Measurements from ENCODE around the gene RING1. TPM values are rescaled to one million over a fixed set of nuclear protein-coding genes. Genes with fewer than 3 reads are reported as not detected.

Gene RING1
- total RNA-seq, 1 experiment from 2014 or later, result 45.9 TPM

DNA sequence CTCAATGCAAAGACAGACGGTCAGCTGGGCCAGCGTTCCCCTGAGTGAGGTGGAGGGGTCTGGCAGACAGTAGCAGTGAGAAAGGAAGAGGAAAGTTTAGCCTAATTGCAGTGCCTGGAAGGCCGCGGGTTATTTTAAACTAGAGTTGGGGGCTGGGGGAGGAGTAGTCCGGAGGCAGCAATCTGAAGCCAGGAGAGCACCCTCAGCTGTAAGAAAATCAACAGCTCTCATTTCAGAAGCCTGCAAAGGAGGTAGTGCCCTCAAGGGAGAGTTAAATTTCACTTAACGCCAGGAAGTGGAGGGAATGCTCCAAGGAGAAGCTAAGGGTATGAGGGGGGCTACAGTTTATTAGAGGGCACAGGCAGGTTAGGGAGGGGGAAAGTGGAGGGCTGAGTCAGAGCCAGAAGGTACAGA is 26.9 kb downstream of the RING1 start:
- Histone ChIP-seq H3K4me1 (ENCODE audit: control insufficient read depth in 1 of 2, insufficient read depth in 2 of 2, low read length in 2 of 2) (no peaks in the 10 kb centered on the region), H2AFZ (ENCODE audit: low read depth, low read length, poor library complexity, severe bottlenecking) (no peak overlapping the region), H4K20me1 (ENCODE audit: insufficient read depth) (no peaks in the 10 kb centered on the region), H3K4me3 (replicated peaks in 1 of 2; ENCODE audit: low read depth in 1 of 2, low read length in 2 of 2) (no peak overlapping the region), H3K27me3 (ENCODE audit: insufficient read depth, low read length) (no peaks in the 10 kb centered on the region; the same call in 1 of the 2 replicates), H3K4me2 (ENCODE audit: low read length) (no peak overlapping the region), H3K9me2 (ENCODE audit: insufficient read depth) (no peaks in the 10 kb centered on the region), H3K36me3 (ENCODE audit: control insufficient read depth in 1 of 2, insufficient read depth in 2 of 2, low read length in 2 of 2) (no peaks in the 10 kb centered on the region), H3K79me2 (ENCODE audit: insufficient read depth, low read length) (no peaks in the 10 kb centered on the region), H3K27ac (ENCODE audit: low read depth, low read length) (no peak overlapping the region), H3K9ac (ENCODE audit: low read length) (no peak overlapping the region), H3K9me3 (ENCODE audit: control insufficient read depth in 1 of 2, insufficient read depth in 1 of 2, low read depth in 1 of 2, low read length in 2 of 2) (no peaks in the 10 kb centered on the region)
- CTCF ChIA-PET, result interaction anchor here (1.7 kb wide), 1 partner anchor 13 kb away, joined by 5 read pairs; no protein-coding TSS in a partner anchor
- intact Hi-C loops (cut with micrococcal nuclease), result no loop called here
- no peak for DNase-seq (ENCODE audit: low read depth, low spot score)
- RAD21 ChIA-PET (ENCODE audit: low non-redundant PET in 1 of 2, low total read pairs in 2 of 2, uncharacterized antibody in 2 of 2, unreplicated experiment in 2 of 2), result no interaction called here
- TF ChIP-seq TCF7L2 (IDR thresholded peaks at IDR 0.05; ENCODE audit: borderline replicate concordance, extremely low read depth, insufficient read depth, insufficient read length), result no peak
- no peak for TF ChIP-seq RAD21 (IDR thresholded peaks at IDR 0.05; ENCODE audit: low read depth)
- TF ChIP-seq EZH2phosphoT487 (IDR thresholded peaks at IDR 0.05; ENCODE audit: borderline replicate concordance), result no peak
- TF ChIP-seq SP1 (IDR thresholded peaks at IDR 0.05; ENCODE audit: low read depth), result no peak
- TF ChIP-seq, protein P1, sequence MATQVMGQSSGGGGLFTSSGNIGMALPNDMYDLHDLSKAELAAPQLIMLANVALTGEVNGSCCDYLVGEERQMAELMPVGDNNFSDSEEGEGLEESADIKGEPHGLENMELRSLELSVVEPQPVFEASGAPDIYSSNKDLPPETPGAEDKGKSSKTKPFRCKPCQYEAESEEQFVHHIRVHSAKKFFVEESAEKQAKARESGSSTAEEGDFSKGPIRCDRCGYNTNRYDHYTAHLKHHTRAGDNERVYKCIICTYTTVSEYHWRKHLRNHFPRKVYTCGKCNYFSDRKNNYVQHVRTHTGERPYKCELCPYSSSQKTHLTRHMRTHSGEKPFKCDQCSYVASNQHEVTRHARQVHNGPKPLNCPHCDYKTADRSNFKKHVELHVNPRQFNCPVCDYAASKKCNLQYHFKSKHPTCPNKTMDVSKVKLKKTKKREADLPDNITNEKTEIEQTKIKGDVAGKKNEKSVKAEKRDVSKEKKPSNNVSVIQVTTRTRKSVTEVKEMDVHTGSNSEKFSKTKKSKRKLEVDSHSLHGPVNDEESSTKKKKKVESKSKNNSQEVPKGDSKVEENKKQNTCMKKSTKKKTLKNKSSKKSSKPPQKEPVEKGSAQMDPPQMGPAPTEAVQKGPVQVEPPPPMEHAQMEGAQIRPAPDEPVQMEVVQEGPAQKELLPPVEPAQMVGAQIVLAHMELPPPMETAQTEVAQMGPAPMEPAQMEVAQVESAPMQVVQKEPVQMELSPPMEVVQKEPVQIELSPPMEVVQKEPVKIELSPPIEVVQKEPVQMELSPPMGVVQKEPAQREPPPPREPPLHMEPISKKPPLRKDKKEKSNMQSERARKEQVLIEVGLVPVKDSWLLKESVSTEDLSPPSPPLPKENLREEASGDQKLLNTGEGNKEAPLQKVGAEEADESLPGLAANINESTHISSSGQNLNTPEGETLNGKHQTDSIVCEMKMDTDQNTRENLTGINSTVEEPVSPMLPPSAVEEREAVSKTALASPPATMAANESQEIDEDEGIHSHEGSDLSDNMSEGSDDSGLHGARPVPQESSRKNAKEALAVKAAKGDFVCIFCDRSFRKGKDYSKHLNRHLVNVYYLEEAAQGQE (IDR thresholded peaks at IDR 0.05; ENCODE audit: low read depth), result no peak
- TF ChIP-seq CEBPB (IDR thresholded peaks at IDR 0.05; ENCODE audit: low read depth), result no peak
- no peak for TF ChIP-seq YY1 (IDR thresholded peaks at IDR 0.05; ENCODE audit: extremely low read depth, insufficient replicate concordance, low read depth, low read length)
- TF ChIP-seq EGR1 (IDR thresholded peaks at IDR 0.05; ENCODE audit: low read depth), result no peak
- TF ChIP-seq, protein P2, sequence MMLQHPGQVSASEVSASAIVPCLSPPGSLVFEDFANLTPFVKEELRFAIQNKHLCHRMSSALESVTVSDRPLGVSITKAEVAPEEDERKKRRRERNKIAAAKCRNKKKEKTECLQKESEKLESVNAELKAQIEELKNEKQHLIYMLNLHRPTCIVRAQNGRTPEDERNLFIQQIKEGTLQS (IDR thresholded peaks at IDR 0.05), result no peak
- TF ChIP-seq POLR2AphosphoS5 (IDR thresholded peaks at IDR 0.05; ENCODE audit: low read depth, low read length), result no peak
- TF ChIP-seq, protein P3, sequence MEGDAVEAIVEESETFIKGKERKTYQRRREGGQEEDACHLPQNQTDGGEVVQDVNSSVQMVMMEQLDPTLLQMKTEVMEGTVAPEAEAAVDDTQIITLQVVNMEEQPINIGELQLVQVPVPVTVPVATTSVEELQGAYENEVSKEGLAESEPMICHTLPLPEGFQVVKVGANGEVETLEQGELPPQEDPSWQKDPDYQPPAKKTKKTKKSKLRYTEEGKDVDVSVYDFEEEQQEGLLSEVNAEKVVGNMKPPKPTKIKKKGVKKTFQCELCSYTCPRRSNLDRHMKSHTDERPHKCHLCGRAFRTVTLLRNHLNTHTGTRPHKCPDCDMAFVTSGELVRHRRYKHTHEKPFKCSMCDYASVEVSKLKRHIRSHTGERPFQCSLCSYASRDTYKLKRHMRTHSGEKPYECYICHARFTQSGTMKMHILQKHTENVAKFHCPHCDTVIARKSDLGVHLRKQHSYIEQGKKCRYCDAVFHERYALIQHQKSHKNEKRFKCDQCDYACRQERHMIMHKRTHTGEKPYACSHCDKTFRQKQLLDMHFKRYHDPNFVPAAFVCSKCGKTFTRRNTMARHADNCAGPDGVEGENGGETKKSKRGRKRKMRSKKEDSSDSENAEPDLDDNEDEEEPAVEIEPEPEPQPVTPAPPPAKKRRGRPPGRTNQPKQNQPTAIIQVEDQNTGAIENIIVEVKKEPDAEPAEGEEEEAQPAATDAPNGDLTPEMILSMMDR (IDR thresholded peaks at IDR 0.05 in 2 of 3, conservative IDR thresholded peaks at IDR 0.05 in 1 of 3; ENCODE audit: borderline replicate concordance in 1 of 3, insufficient read depth in 1 of 3, low read depth in 2 of 3, low read length in 2 of 3), result no peak
- TF ChIP-seq POLR2A (IDR thresholded peaks at IDR 0.05; ENCODE audit: borderline replicate concordance, extremely low read depth, insufficient read depth, insufficient read length), result no peak
- TF ChIP-seq ZNF274 (IDR thresholded peaks at IDR 0.05; ENCODE audit: low read depth, low read length), result no peak
- TF ChIP-seq ZFX (IDR thresholded peaks at IDR 0.05), result no peak
- TF ChIP-seq, protein P4, sequence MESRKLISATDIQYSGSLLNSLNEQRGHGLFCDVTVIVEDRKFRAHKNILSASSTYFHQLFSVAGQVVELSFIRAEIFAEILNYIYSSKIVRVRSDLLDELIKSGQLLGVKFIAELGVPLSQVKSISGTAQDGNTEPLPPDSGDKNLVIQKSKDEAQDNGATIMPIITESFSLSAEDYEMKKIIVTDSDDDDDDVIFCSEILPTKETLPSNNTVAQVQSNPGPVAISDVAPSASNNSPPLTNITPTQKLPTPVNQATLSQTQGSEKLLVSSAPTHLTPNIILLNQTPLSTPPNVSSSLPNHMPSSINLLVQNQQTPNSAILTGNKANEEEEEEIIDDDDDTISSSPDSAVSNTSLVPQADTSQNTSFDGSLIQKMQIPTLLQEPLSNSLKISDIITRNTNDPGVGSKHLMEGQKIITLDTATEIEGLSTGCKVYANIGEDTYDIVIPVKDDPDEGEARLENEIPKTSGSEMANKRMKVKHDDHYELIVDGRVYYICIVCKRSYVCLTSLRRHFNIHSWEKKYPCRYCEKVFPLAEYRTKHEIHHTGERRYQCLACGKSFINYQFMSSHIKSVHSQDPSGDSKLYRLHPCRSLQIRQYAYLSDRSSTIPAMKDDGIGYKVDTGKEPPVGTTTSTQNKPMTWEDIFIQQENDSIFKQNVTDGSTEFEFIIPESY (IDR thresholded peaks at IDR 0.05; ENCODE audit: extremely low read depth, insufficient replicate concordance, low read length), result no peak
- TF ChIP-seq SIN3A (IDR thresholded peaks at IDR 0.05; ENCODE audit: low read depth), result no peak
- TF ChIP-seq FOSL1 (IDR thresholded peaks at IDR 0.05; ENCODE audit: low read depth), result no peak
- TF ChIP-seq SRF (IDR thresholded peaks at IDR 0.05; ENCODE audit: low read depth), result no peak
- TF ChIP-seq, protein P5, sequence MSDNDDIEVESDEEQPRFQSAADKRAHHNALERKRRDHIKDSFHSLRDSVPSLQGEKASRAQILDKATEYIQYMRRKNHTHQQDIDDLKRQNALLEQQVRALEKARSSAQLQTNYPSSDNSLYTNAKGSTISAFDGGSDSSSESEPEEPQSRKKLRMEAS (IDR thresholded peaks at IDR 0.05), result no peak
- TF ChIP-seq JUND (IDR thresholded peaks at IDR 0.05), result no peak
- no TSS peak for BruUV-seq (replicated peaks)
- ATAC-seq, result no peak
- POLR2A ChIA-PET, result no interaction called here

Measured in HCT116 (cell line).